ENCODE data around the gene IRF4.

The IRF4 gene

GRCh38 chr6:451847-452246, 60.3 kb downstream of the IRF4 start:
- no peak for DNase-seq (ENCODE audit: low spot score)
- no peaks in the 10 kb centered on the region for H3K36me3 ChIP-seq (replicated peaks in 1 of 2; ENCODE audit: control insufficient read depth in 2 of 2, insufficient read depth in 2 of 2, low read length in 2 of 2)
- no peaks in the 10 kb centered on the region for H3K79me1 ChIP-seq (ENCODE audit: low read depth, low read length)
- H3K4me1 ChIP-seq (ENCODE audit: control insufficient read depth in 2 of 2, insufficient read depth in 1 of 2, low read depth in 1 of 2, low read length in 2 of 2), result peaks cover 0 to under 1% of the 10 kb centered on the region in 2 donors
- no peak overlapping the region for H3K9ac ChIP-seq (ENCODE audit: low read depth, low read length, poor library complexity)
- peaks cover 0 to 3% of the 10 kb centered on the region in 2 donors for H3K9me3 ChIP-seq (replicated peaks in 1 of 2; ENCODE audit: control insufficient read depth in 2 of 2, insufficient read depth in 1 of 2, low read depth in 1 of 2, low read length in 2 of 2)
- H3K14ac ChIP-seq (ENCODE audit: low read length), result no peak overlapping the region
- H4K91ac ChIP-seq (ENCODE audit: low read depth, low read length, poor library complexity), result no peak overlapping the region
- no peak overlapping the region for H3K4ac ChIP-seq (ENCODE audit: low read length)
- H2BK120ac ChIP-seq (ENCODE audit: low read depth, low read length), result no peak overlapping the region
- H3K4me3 ChIP-seq (ENCODE audit: low read length in 2 of 2), result no peak overlapping the region
- H3K4me2 ChIP-seq (ENCODE audit: insufficient read depth, low read length, poor library complexity, severe bottlenecking), result no peak overlapping the region
- no peak overlapping the region for H2BK5ac ChIP-seq (ENCODE audit: low read length)
- no CpG with 5 or more reads among the region's 8 CpGs for WGBS, 2 donors (ENCODE audit: extremely low coverage in 2 of 2, insufficient read length in 2 of 2, insufficient replicate concordance in 1 of 2)
- no peak overlapping the region for H3K18ac ChIP-seq (ENCODE audit: low read length)
- no peak overlapping the region for H2AK5ac ChIP-seq (ENCODE audit: low read depth, low read length)
- no peak overlapping the region for H3K23ac ChIP-seq (ENCODE audit: low read depth, low read length, poor library complexity)
- H4K8ac ChIP-seq (ENCODE audit: low read depth, low read length), result no peak overlapping the region
- no peak overlapping the region for H2BK12ac ChIP-seq (ENCODE audit: low read length)
- no peak overlapping the region for H2AFZ ChIP-seq (ENCODE audit: low read length)
- H2BK15ac ChIP-seq (ENCODE audit: low read length), result no peak overlapping the region
- no peak overlapping the region for H3K27ac ChIP-seq (replicated peaks; ENCODE audit: low read length)
- H3K27me3 ChIP-seq (ENCODE audit: control insufficient read depth in 3 of 3, insufficient read depth in 3 of 3, low read depth in 1 of 3, low read length in 3 of 3), result peaks cover 0 to 4% (median 0%) of the 10 kb centered on the region in 3 experiments

- Histone ChIP-seq H3K9ac (ENCODE audit: low read depth, low read length, poor library complexity) (no peak overlapping the region), H3K4ac (ENCODE audit: low read length) (no peak overlapping the region), H3K36me3 (replicated peaks in 1 of 2; ENCODE audit: control insufficient read depth in 2 of 2, insufficient read depth in 2 of 2, low read length in 2 of 2) (no peaks in the 10 kb centered on the region), H3K79me1 (ENCODE audit: low read depth, low read length) (no peaks in the 10 kb centered on the region), H3K4me1 (ENCODE audit: control insufficient read depth in 2 of 2, insufficient read depth in 1 of 2, low read depth in 1 of 2, low read length in 2 of 2) (no peaks in the 10 kb centered on the region), H3K27me3 (ENCODE audit: control insufficient read depth in 3 of 3, insufficient read depth in 3 of 3, low read depth in 1 of 3, low read length in 3 of 3) (peaks cover 0 to 4% (median 0%) of the 10 kb centered on the region in 3 experiments), H2AFZ (ENCODE audit: low read length) (no peak overlapping the region), H2BK5ac (ENCODE audit: low read length) (no peak overlapping the region), H2BK12ac (ENCODE audit: low read length) (no peak overlapping the region), H4K8ac (ENCODE audit: low read depth, low read length) (no peak overlapping the region), H3K23ac (ENCODE audit: low read depth, low read length, poor library complexity) (no peak overlapping the region), H3K14ac (ENCODE audit: low read length) (no peak overlapping the region), H2AK5ac (ENCODE audit: low read depth, low read length) (no peak overlapping the region), H2BK120ac (ENCODE audit: low read depth, low read length) (no peak overlapping the region), H3K4me3 (ENCODE audit: low read length in 2 of 2) (no peak overlapping the region), H4K91ac (ENCODE audit: low read depth, low read length, poor library complexity) (no peak overlapping the region), H3K27ac (replicated peaks; ENCODE audit: low read length) (no peak overlapping the region), H3K4me2 (ENCODE audit: insufficient read depth, low read length, poor library complexity, severe bottlenecking) (no peak overlapping the region), H3K18ac (ENCODE audit: low read length) (no peak overlapping the region), H3K9me3 (replicated peaks in 1 of 2; ENCODE audit: control insufficient read depth in 2 of 2, insufficient read depth in 1 of 2, low read depth in 1 of 2, low read length in 2 of 2) (peaks cover 0 to 3% of the 10 kb centered on the region in 2 donors), H2BK15ac (ENCODE audit: low read length) (no peak overlapping the region)
- WGBS, 2 donors (ENCODE audit: extremely low coverage in 2 of 2, insufficient read length in 2 of 2, insufficient replicate concordance in 1 of 2), result no CpG with 5 or more reads among the region's 9 CpGs
- no peak for DNase-seq (ENCODE audit: low spot score)
These were observed 60.9 kb downstream of the IRF4 start for GRCh38 chr6:452301-453067.

GRCh38 chr6:453152-453551, 61.6 kb downstream of the IRF4 start:
- Histone ChIP-seq H3K9me3 (replicated peaks in 1 of 2; ENCODE audit: control insufficient read depth in 2 of 2, insufficient read depth in 1 of 2, low read depth in 1 of 2, low read length in 2 of 2) (peaks cover 0 to 3% of the 10 kb centered on the region in 2 donors), H3K4me2 (ENCODE audit: insufficient read depth, low read length, poor library complexity, severe bottlenecking) (no peak overlapping the region), H2BK5ac (ENCODE audit: low read length) (no peak overlapping the region), H2BK120ac (ENCODE audit: low read depth, low read length) (no peak overlapping the region), H2AFZ (ENCODE audit: low read length) (no peak overlapping the region), H3K18ac (ENCODE audit: low read length) (no peak overlapping the region), H3K27me3 (ENCODE audit: control insufficient read depth in 3 of 3, insufficient read depth in 3 of 3, low read depth in 1 of 3, low read length in 3 of 3) (peaks cover 0 to 4% (median 0%) of the 10 kb centered on the region in 3 experiments), H3K4me1 (ENCODE audit: control insufficient read depth in 2 of 2, insufficient read depth in 1 of 2, low read depth in 1 of 2, low read length in 2 of 2) (no peaks in the 10 kb centered on the region), H2AK5ac (ENCODE audit: low read depth, low read length) (no peak overlapping the region), H3K4me3 (ENCODE audit: low read length in 2 of 2) (no peak overlapping the region), H3K23ac (ENCODE audit: low read depth, low read length, poor library complexity) (no peak overlapping the region), H4K8ac (ENCODE audit: low read depth, low read length) (no peak overlapping the region), H3K79me1 (ENCODE audit: low read depth, low read length) (no peaks in the 10 kb centered on the region), H2BK12ac (ENCODE audit: low read length) (no peak overlapping the region), H2BK15ac (ENCODE audit: low read length) (no peak overlapping the region), H3K27ac (replicated peaks; ENCODE audit: low read length) (no peak overlapping the region), H3K36me3 (replicated peaks in 1 of 2; ENCODE audit: control insufficient read depth in 2 of 2, insufficient read depth in 2 of 2, low read length in 2 of 2) (no peaks in the 10 kb centered on the region), H3K9ac (ENCODE audit: low read depth, low read length, poor library complexity) (no peak overlapping the region), H3K4ac (ENCODE audit: low read length) (no peak overlapping the region), H4K91ac (ENCODE audit: low read depth, low read length, poor library complexity) (no peak overlapping the region), H3K14ac (ENCODE audit: low read length) (no peak overlapping the region)
- no CpG with 5 or more reads among the region's 13 CpGs for WGBS, 2 donors (ENCODE audit: extremely low coverage in 2 of 2, insufficient read length in 2 of 2, insufficient replicate concordance in 1 of 2)
- no peak for DNase-seq (ENCODE audit: low spot score)

GRCh38 chr6:454148-454991, 62.8 kb downstream of the IRF4 start:
- no peak overlapping the region for H3K4me3 ChIP-seq (ENCODE audit: low read length in 2 of 2)
- H2BK120ac ChIP-seq (ENCODE audit: low read depth, low read length), result no peak overlapping the region
- no peak overlapping the region for H3K9ac ChIP-seq (ENCODE audit: low read depth, low read length, poor library complexity)
- no peak overlapping the region for H2BK12ac ChIP-seq (ENCODE audit: low read length)
- H3K4ac ChIP-seq (ENCODE audit: low read length), result no peak overlapping the region
- H3K4me1 ChIP-seq (ENCODE audit: control insufficient read depth in 2 of 2, insufficient read depth in 1 of 2, low read depth in 1 of 2, low read length in 2 of 2), result no peaks in the 10 kb centered on the region
- H3K27ac ChIP-seq (replicated peaks; ENCODE audit: low read length), result no peak overlapping the region
- DNase-seq (ENCODE audit: low spot score), result no peak
- no peak overlapping the region for H2BK5ac ChIP-seq (ENCODE audit: low read length)
- no peak overlapping the region for H2BK15ac ChIP-seq (ENCODE audit: low read length)
- H2AK5ac ChIP-seq (ENCODE audit: low read depth, low read length), result no peak overlapping the region
- no peaks in the 10 kb centered on the region for H3K79me1 ChIP-seq (ENCODE audit: low read depth, low read length)
- H3K18ac ChIP-seq (ENCODE audit: low read length), result no peak overlapping the region
- H2AFZ ChIP-seq (ENCODE audit: low read length), result no peak overlapping the region
- no peak overlapping the region for H4K91ac ChIP-seq (ENCODE audit: low read depth, low read length, poor library complexity)
- no peak overlapping the region for H4K8ac ChIP-seq (ENCODE audit: low read depth, low read length)
- no peaks in the 10 kb centered on the region for H3K9me3 ChIP-seq (replicated peaks in 1 of 2; ENCODE audit: control insufficient read depth in 2 of 2, insufficient read depth in 1 of 2, low read depth in 1 of 2, low read length in 2 of 2)
- no peak overlapping the region for H3K4me2 ChIP-seq (ENCODE audit: insufficient read depth, low read length, poor library complexity, severe bottlenecking)
- H3K36me3 ChIP-seq (replicated peaks in 1 of 2; ENCODE audit: control insufficient read depth in 2 of 2, insufficient read depth in 2 of 2, low read length in 2 of 2), result no peaks in the 10 kb centered on the region
- WGBS, 2 donors (ENCODE audit: extremely low coverage in 2 of 2, insufficient read length in 2 of 2, insufficient replicate concordance in 1 of 2), result no CpG with 5 or more reads among the region's 5 CpGs
- H3K27me3 ChIP-seq (ENCODE audit: control insufficient read depth in 3 of 3, insufficient read depth in 3 of 3, low read depth in 1 of 3, low read length in 3 of 3), result peaks cover 0 to 4% (median 0%) of the 10 kb centered on the region in 3 experiments
- no peak overlapping the region for H3K23ac ChIP-seq (ENCODE audit: low read depth, low read length, poor library complexity)
- no peak overlapping the region for H3K14ac ChIP-seq (ENCODE audit: low read length)
